Activated T-helper 1 cell treated with anti-CD3 and anti-CD28 coated beads, Interleukin-12 subunit alpha, Interleukin-12 subunit beta, Interleukin-2, Interleukin-4 antibody, amounts not matched to agents 30 ng/mL and 10 ng/mL and 1 ng/mL, durations not matched to agents 14 hours and 24 hours and 36 hours (primary cell): ENCODE results near the gene GUCY1A2. TPM values are rescaled to one million over a fixed set of nuclear protein-coding genes. Genes with fewer than 3 reads are reported as not detected.
"Not testable (repeated sequence)": the region's sequence is repeated elsewhere in the genome, so short reads cannot be mapped to it uniquely, and the experiment has no call there.

Source experiments
- DNase-seq: peaks from one replicate; pipeline ENCODE4 v3.0.0; 2021; ENCODE audit warnings: low spot score
- H3K27ac Mint-ChIP-seq: one replicate; pipeline ENCODE4 v1.8.0; 2021; ENCODE audit warnings: mild to moderate bottlenecking, mixed read lengths
- H3K27me3 Mint-ChIP-seq: one replicate; pipeline ENCODE4 v1.8.0; 2022; ENCODE audit warnings: mild to moderate bottlenecking, moderate library complexity, mixed read lengths; ENCODE audit not compliant: insufficient read depth
- H3K36me3 Mint-ChIP-seq: one replicate; pipeline ENCODE4 v1.8.0; 2021; ENCODE audit warnings: low read depth, mixed read lengths
- H3K4me1 Mint-ChIP-seq: one replicate; pipeline ENCODE4 v1.8.0; 2021; ENCODE audit warnings: low read depth, mixed read lengths
- H3K4me3 Mint-ChIP-seq: one replicate; pipeline ENCODE4 v1.8.0; 2021; ENCODE audit warnings: mild to moderate bottlenecking, moderate library complexity, mixed read lengths
- H3K9me3 Mint-ChIP-seq: one replicate; pipeline ENCODE4 v1.8.0; 2021; ENCODE audit warnings: mixed read lengths
- intact Hi-C: fragments of 100-400 bp; cut with micrococcal nuclease; formaldehyde crosslinking; loops from one replicate; pipeline ENCODE4 v1.15.1; 2024
- total RNA-seq: library from RNA; stranded (reverse); gene quantifications from 2 replicates; pipeline ENCODE4 v1.2.3, GENCODE V29; 2022

The GUCY1A2 gene
- total RNA-seq, 1 donor from 2014 or later = not detected

DNA sequence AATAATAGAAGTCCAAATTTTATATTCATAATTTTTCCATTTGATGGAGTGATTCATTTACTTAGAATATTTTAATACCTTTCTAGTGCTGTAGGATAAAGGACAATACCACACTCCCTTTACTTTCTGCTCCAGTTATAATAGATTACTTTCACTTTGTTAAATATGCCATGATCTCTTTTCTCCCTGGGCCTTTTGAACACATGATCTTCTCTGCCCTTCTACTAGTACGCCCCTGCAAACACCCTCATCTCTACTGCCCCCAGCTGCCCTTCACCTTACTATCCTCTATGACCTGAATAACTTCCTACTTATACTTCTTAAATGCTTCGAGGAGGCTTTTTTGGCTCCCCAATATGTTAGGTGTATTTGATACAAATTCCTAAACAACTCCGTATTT lies 177.3 kb downstream of the GUCY1A2 start:
- intact Hi-C loops = no loop called here
- H3K4me1 Mint-ChIP-seq = no peaks in the 10 kb centered on the region
- H3K27me3 Mint-ChIP-seq = no peaks in the 10 kb centered on the region
- H3K9me3 Mint-ChIP-seq = peaks cover 18% of the 10 kb centered on the region
- H3K27ac Mint-ChIP-seq = no peak overlapping the region
- H3K4me3 Mint-ChIP-seq = no peak overlapping the region
- H3K36me3 Mint-ChIP-seq = no peaks in the 10 kb centered on the region
- DNase-seq = no peak

DNA sequence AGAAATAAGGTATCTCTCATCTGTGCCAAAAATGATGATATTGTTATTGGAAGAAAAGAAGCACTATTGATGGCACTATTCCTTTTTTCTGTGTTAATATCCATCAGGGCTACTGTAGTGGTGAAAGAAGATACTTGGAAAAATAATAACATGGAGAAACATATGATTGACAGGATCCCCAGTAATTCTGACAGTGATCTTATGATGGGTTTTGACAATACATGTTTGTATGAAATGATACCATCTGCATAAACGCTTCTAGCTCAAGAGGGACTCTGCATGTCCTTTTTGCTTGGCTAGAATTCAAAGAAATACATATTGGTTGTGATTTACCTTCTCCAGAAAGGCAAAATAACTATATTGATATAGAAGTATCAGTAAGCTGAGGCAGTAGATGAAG lies 178.1 kb downstream of the GUCY1A2 start:
- H3K4me1 Mint-ChIP-seq = no peaks in the 10 kb centered on the region
- no peak for DNase-seq
- no peaks in the 10 kb centered on the region for H3K36me3 Mint-ChIP-seq
- intact Hi-C loops = no loop called here
- peaks cover 11% of the 10 kb centered on the region for H3K9me3 Mint-ChIP-seq
- no peak overlapping the region for H3K27ac Mint-ChIP-seq
- no peak overlapping the region for H3K4me3 Mint-ChIP-seq
- H3K27me3 Mint-ChIP-seq = no peaks in the 10 kb centered on the region

DNA sequence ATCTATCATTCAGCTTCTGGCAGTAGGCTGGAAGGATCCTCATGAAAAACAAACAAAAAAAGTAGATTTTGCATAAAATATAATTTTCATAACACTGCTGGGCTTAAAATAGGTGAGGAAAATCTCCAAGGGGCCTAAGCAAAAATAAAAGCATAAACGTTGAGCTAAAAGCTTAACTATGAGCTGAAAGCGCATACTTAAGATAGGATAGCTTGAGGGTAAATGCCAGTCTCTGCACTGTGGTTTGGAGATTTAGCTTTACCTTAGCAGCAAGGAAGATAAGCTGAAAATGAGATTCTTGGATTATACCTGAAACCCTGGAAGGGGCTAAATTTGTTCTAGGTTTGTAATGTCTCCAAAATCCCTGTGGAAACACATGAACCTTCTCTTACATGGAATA lies 183.7 kb downstream of the GUCY1A2 start:
- Mint-ChIP-seq H3K9me3 (peaks cover 12% of the 10 kb centered on the region), H3K4me3 (no peak overlapping the region), H3K36me3 (no peaks in the 10 kb centered on the region), H3K27me3 (no peaks in the 10 kb centered on the region), H3K27ac (no peak overlapping the region), H3K4me1 (no peaks in the 10 kb centered on the region)
- DNase-seq = no peak
- intact Hi-C loops = no loop called here

DNA sequence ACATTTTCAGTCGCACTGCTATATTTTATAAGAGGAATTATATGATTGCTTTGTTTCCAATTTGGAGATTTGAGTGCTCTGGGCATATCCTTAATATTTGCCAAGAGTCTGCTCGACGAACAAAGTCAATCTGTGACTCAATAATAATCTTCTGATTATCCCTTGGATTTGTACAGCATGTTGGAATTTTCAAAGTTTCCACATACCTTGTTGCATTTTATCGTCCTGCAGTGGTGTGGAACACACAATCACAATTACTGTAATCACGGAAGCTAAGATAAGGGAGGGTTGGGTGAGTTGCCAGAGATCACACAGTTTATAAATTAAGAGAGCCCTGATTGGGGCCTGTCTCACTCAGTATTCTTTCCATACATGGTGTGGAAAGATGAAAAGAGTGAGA lies 189.3 kb downstream of the GUCY1A2 start:
- Mint-ChIP-seq H3K9me3 (peaks cover 16% of the 10 kb centered on the region), H3K4me1 (no peaks in the 10 kb centered on the region), H3K36me3 (no peaks in the 10 kb centered on the region), H3K4me3 (no peak overlapping the region), H3K27me3 (no peaks in the 10 kb centered on the region), H3K27ac (no peak overlapping the region)
- no peak for DNase-seq
- intact Hi-C loops = no loop called here

DNA sequence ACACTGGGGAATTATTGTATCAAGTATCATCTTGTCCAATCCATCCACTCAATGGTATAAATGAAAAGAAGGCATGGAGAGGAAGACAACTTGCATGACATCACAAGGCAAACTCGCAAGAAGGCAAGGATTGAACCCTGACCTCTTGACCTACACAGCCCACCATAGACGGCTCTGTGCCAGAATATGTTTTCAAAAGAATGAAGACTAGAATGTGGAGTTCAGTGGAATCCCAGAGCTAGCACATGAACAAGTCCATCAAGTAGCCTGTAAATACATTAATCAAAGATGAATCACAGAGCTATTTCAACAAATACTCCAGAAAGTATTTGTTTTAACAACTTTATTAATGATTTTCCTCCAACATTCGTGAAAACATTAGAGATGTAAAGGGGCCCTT lies 189.7 kb downstream of the GUCY1A2 start:
- DNase-seq = no peak
- no peak overlapping the region for H3K4me3 Mint-ChIP-seq
- no peaks in the 10 kb centered on the region for H3K27me3 Mint-ChIP-seq
- no peaks in the 10 kb centered on the region for H3K36me3 Mint-ChIP-seq
- H3K27ac Mint-ChIP-seq = no peak overlapping the region
- intact Hi-C loops = no loop called here
- H3K9me3 Mint-ChIP-seq = peaks cover 16% of the 10 kb centered on the region
- H3K4me1 Mint-ChIP-seq = no peaks in the 10 kb centered on the region

DNA sequence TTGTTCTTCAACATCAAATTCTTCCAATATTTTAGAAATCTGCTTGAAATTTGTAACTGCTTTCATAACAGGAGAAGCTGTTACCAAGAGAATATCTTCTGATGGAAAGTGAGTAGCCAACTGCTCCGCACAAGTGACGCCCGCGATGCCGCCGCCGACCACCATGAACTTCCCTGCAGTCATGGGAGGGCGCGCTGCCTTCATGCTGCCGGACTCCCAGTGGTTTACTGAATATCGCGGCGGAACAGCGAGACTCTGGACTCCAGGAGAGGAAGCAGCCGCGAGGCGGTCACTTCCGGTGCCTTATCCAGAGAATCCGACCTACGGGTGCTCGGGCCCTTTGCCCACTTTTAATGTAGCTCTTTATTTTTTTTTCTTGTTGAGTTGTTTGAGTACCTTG lies 190.6 kb downstream of the GUCY1A2 start:
- H3K27ac Mint-ChIP-seq = no peak overlapping the region
- no peak overlapping the region for H3K4me3 Mint-ChIP-seq
- no peaks in the 10 kb centered on the region for H3K4me1 Mint-ChIP-seq
- no peaks in the 10 kb centered on the region for H3K36me3 Mint-ChIP-seq
- H3K9me3 Mint-ChIP-seq = peaks cover 16% of the 10 kb centered on the region
- DNase-seq = no peak
- intact Hi-C loops = no loop called here
- no peaks in the 10 kb centered on the region for H3K27me3 Mint-ChIP-seq

DNA sequence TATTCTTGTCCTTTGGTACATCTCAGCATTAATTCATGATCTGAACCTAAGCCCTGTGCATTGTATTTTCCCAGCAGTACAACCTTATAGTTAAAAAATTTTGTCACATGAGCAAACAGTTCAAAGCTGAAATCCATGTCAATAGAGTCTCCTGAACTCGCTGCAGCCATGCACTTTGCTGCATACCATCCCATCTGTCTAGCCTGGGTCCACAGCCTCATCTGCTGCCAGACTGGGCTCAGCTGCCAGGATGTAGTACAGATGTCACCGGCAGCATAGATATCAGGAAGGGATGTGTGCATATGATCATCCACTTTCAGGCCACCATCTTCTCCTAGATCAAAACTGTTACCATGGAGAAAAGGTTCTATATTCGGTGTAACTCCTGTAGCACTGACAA lies 191.7 kb downstream of the GUCY1A2 start:
- intact Hi-C loops, H3K4me1 Mint-ChIP-seq, H3K27ac Mint-ChIP-seq, H3K4me3 Mint-ChIP-seq, DNase-seq, H3K27me3 Mint-ChIP-seq, H3K36me3 Mint-ChIP-seq: not testable (repeated sequence)
- H3K9me3 Mint-ChIP-seq = peaks cover 16% of the 10 kb centered on the region

DNA sequence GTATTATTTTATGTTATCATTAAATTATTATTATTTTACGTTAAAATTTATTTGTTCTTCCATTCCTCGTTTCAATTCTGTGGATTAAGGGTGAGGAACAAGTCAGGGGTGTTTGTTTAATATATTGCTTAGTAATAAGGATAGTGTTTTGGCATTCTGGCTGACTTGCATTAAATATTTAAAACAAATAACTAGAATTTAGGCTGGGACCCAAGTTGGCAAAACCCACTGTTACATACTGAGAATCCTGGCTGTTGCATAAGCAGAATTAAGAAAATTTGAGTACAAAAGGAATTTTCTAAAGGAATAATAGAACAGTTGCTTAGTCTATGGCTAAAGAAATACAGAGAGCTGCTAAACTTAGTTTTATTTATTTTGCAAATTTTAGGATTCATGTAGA lies 196.4 kb downstream of the GUCY1A2 start:
- Mint-ChIP-seq H3K9me3 (peaks cover 3% of the 10 kb centered on the region), H3K27me3 (no peaks in the 10 kb centered on the region), H3K4me1 (no peaks in the 10 kb centered on the region), H3K36me3 (no peaks in the 10 kb centered on the region), H3K4me3 (no peak overlapping the region), H3K27ac (no peak overlapping the region)
- intact Hi-C loops = no loop called here
- no peak for DNase-seq

DNA sequence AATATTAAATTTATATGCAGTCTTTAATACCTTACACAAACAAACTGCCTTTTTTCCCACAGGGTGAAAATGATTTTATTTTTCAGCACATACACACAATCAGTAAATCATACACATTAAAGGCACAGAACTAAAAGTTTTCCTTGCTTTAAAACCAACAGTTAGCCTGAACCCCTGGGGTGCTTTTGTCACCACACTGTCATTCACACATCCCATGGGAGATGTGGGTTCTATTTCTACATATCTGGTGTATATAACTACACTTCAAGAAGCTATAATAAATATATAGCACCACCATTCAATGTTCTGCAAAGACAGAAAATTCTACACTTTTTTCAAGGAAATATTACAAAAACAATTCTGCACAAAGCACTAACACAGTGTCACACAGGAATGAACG lies 197.0 kb downstream of the GUCY1A2 start:
- intact Hi-C loops = no loop called here
- Mint-ChIP-seq H3K36me3 (no peaks in the 10 kb centered on the region), H3K9me3 (no peaks in the 10 kb centered on the region), H3K27me3 (no peaks in the 10 kb centered on the region), H3K4me1 (no peaks in the 10 kb centered on the region), H3K27ac (no peak overlapping the region), H3K4me3 (no peak overlapping the region)
- no peak for DNase-seq

DNA sequence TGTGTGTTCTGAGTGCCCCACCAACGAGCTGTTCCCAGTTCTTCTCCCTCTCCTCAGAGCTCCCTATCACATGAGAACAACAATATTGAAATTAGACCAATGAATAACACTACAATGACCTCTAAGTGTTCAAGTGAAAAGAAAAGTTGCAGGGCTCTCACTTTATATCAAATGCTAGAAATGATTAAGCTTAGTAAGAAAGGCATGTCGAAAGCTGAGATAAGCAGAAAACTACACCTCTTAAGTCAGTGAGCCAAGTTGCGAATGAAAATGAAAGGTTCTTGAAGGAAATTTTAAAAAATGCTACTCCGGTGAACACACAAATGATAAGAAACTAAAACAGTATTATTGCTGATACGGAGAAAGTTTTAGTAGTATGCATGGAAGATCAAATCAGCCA lies 199.8 kb downstream of the GUCY1A2 start:
- DNase-seq = no peak
- Mint-ChIP-seq H3K4me3 (no peak overlapping the region), H3K9me3 (no peaks in the 10 kb centered on the region), H3K4me1 (no peaks in the 10 kb centered on the region), H3K27ac (no peak overlapping the region), H3K36me3 (no peaks in the 10 kb centered on the region), H3K27me3 (no peaks in the 10 kb centered on the region)
- intact Hi-C loops = no loop called here

DNA sequence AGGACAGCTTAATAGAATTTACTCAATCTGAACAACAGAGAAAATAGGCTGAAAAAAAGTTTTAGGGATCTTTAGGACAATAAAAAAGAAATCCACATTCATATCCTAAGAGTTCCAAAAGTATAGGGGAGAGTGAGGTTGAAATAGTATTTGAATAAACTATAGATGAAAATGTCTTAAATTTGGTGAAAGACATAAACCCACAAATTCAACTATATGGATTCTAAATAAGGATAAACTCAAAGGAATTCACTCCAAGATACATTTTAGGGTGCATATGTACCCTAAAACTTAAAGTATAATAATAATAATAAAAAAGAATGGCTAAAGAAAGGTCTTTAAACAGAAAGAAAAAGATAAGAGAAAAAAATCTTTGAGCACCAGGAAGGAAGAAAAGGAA lies 203.1 kb downstream of the GUCY1A2 start:
- Mint-ChIP-seq H3K4me3 (no peak overlapping the region), H3K9me3 (no peaks in the 10 kb centered on the region), H3K4me1 (no peaks in the 10 kb centered on the region), H3K36me3 (no peaks in the 10 kb centered on the region), H3K27ac (no peak overlapping the region), H3K27me3 (no peaks in the 10 kb centered on the region)
- intact Hi-C loops = no loop called here
- no peak for DNase-seq

DNA sequence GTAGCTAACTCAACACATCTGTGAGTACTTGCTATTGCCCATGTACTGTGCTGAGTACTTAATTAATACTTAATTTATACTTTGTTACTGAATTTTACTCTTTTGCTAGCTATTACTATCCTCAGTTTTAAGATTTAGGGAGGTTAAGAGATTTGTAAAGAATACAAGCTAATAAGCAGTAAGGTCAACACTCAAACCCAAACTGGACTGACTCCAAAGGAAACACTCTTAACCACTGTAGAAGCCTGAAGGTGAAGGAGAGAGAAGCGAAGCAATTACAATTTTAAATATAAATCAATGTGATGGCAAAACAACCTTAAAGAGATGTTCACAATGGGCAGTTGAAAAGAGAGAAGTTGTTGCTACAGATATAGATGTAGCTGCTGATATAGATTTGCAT lies 204.5 kb downstream of the GUCY1A2 start:
- Mint-ChIP-seq H3K9me3 (no peaks in the 10 kb centered on the region), H3K4me3 (no peak overlapping the region), H3K27me3 (no peaks in the 10 kb centered on the region), H3K36me3 (no peaks in the 10 kb centered on the region), H3K4me1 (no peaks in the 10 kb centered on the region), H3K27ac (no peak overlapping the region)
- intact Hi-C loops = no loop called here
- no peak for DNase-seq

DNA sequence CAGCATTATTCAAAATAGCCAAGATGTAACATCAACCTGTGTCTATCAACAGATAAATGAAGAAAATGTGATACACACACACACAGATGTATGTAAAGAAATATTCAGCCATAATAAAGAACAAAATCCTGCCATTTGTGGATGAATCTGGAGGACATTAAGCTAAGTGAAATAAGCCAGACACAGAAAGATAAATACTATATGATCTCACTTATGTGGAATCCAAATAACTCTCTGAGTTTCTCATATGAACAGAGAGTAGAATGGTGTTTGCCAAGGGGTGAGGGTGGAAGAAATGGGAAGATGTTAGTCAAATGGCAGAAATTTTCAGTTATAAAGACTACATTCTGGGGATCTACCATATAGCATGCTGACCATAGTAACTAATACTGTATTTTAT lies 224.2 kb downstream of the GUCY1A2 start:
- no peak for DNase-seq
- H3K36me3 Mint-ChIP-seq = no peaks in the 10 kb centered on the region
- intact Hi-C loops = no loop called here
- no peak overlapping the region for H3K27ac Mint-ChIP-seq
- H3K4me1 Mint-ChIP-seq = no peaks in the 10 kb centered on the region
- no peak overlapping the region for H3K4me3 Mint-ChIP-seq
- peaks cover 17% of the 10 kb centered on the region for H3K9me3 Mint-ChIP-seq
- no peaks in the 10 kb centered on the region for H3K27me3 Mint-ChIP-seq

DNA sequence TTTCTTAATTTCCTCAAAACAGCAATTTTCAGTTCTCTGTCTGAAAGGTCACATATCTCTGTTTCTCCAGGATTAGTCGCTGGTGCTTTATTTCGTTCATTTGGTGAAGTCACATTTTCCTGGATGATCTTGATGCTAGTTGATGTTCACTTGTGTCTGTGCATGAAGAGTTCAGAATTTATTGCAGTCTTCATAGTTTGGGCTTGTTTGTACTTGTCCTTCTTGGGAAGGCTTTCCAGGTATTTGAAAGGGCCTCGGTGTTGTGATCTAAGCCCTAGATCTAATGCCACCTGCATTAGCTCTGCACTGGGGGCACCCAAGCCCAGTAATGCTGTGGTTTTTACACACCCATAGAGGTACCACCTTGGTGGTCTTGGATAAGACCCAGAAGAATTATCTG lies 228.9 kb downstream of the GUCY1A2 start:
- H3K9me3 Mint-ChIP-seq = peaks cover 15% of the 10 kb centered on the region
- intact Hi-C loops = no loop called here
- no peak for DNase-seq
- no peaks in the 10 kb centered on the region for H3K4me1 Mint-ChIP-seq
- H3K4me3 Mint-ChIP-seq = no peak overlapping the region
- H3K27ac Mint-ChIP-seq = no peak overlapping the region
- no peaks in the 10 kb centered on the region for H3K36me3 Mint-ChIP-seq
- no peaks in the 10 kb centered on the region for H3K27me3 Mint-ChIP-seq
